Subcutaneous adipose tissue (tissue), 4 donors: Measurements from ENCODE around the gene PJA1. TPM values are rescaled to one million over a fixed set of nuclear protein-coding genes. Genes with fewer than 3 reads are reported as not detected.

Source experiments
- CTCF ChIP-seq: fragments of 450-650 bp; IDR thresholded peaks from one replicate; pipeline ENCODE4 v1.5.1; 2016; ENCODE audit warnings: low read depth, mild to moderate bottlenecking, control low read depth, antibody characterized with exemption, moderate library complexity
- total RNA-seq, 4 donors: library from RNA; depleted of rRNA; stranded (reverse); fragments of >200 nt; gene quantifications; one replicate each; pipeline ENCODE4 v1.1.0, GENCODE V29; 2016

The PJA1 gene
- total RNA-seq, 4 donors from 2014 or later = 37.2 to 62.8 (median 48.3) TPM

GRCh38 chrX:69196666-69197065 lies 31.4 kb upstream of the PJA1 start:
- TF ChIP-seq CTCF = no peak

- no peak for TF ChIP-seq CTCF
These were observed 30.6 kb upstream of the PJA1 start for GRCh38 chrX:69195810-69196209.

- TF ChIP-seq CTCF = no peak
These were observed 29.9 kb upstream of the PJA1 start for GRCh38 chrX:69195192-69195591.

- TF ChIP-seq CTCF = no peak
These were observed 27.4 kb upstream of the PJA1 start for GRCh38 chrX:69192603-69193002.

- no peak for TF ChIP-seq CTCF
These were observed 24.5 kb upstream of the PJA1 start for GRCh38 chrX:69189576-69190371.

GRCh38 chrX:69186651-69187050 lies 21.4 kb upstream of the PJA1 start:
- no peak for TF ChIP-seq CTCF

GRCh38 chrX:69185886-69186285 lies 20.6 kb upstream of the PJA1 start:
- no peak for TF ChIP-seq CTCF
